MCF 10A (cell line): ENCODE results near the gene TCF7. TPM values are rescaled to one million over a fixed set of nuclear protein-coding genes. Genes with fewer than 3 reads are reported as not detected.

Experiments used
- BruUV-seq: library from RNA; stranded (reverse); fragments of 400-500 nt; replicated peaks from 2 replicates; lab custom pipeline; 2021; lab: Mats Ljungman, UMichigan
- CTCF ChIA-PET: fragments of 300-600 bp; sonication (Branson Sonifier 250); formaldehyde crosslinking; extraction: SDS; loops from one replicate; lab custom pipeline; 2021; ENCODE audit warnings: antibody characterized with exemption, inconsistent platforms; lab: Yijun Ruan, JAX
- POLR2A ChIA-PET: fragments of 300-600, 350-650 bp; sonication (Branson Sonifier 250); formaldehyde crosslinking; extraction: SDS; loops from one replicate; lab custom pipeline; 2020; ENCODE audit warnings: antibody characterized with exemption, inconsistent platforms; lab: Yijun Ruan, JAX
- DNase-seq: peaks from one replicate; pipeline ENCODE4 v3.0.0-alpha.2; 2018; ENCODE audit not compliant: unreplicated experiment
- H3K27ac Mint-ChIP-seq: one replicate; pipeline ENCODE4 v1.8.0; 2022; ENCODE audit warnings: mild to moderate bottlenecking, low read depth, mixed read lengths; ENCODE audit not compliant: unreplicated experiment
- H3K27me3 Mint-ChIP-seq: one replicate; pipeline ENCODE4 v1.8.0; 2022; ENCODE audit warnings: mixed read lengths; ENCODE audit not compliant: insufficient read depth, unreplicated experiment
- H3K36me3 Mint-ChIP-seq: one replicate; pipeline ENCODE4 v1.8.0; 2022; ENCODE audit warnings: mild to moderate bottlenecking, moderate library complexity, mixed read lengths; ENCODE audit not compliant: insufficient read depth, unreplicated experiment
- H3K4me1 Mint-ChIP-seq: one replicate; pipeline ENCODE4 v1.8.0; 2022; ENCODE audit warnings: mixed read lengths; ENCODE audit not compliant: insufficient read depth, unreplicated experiment
- H3K4me3 Mint-ChIP-seq: one replicate; pipeline ENCODE4 v1.8.0; 2022; ENCODE audit warnings: mild to moderate bottlenecking, moderate library complexity, mixed read lengths; ENCODE audit not compliant: unreplicated experiment
- H3K9me3 Mint-ChIP-seq: one replicate; pipeline ENCODE4 v1.8.0; 2022; ENCODE audit warnings: mixed read lengths; ENCODE audit not compliant: unreplicated experiment
- intact Hi-C: fragments of 100-400 bp; cut with micrococcal nuclease; formaldehyde crosslinking; loops from 2 replicates; pipeline ENCODE4 v1.14.1; 2022
- total RNA-seq: library from RNA; stranded (reverse); gene quantifications from 2 replicates; pipeline ENCODE4 v1.2.3, GENCODE V29; 2022
- TF ChIP-seq, protein P1 (sequence below): fragments of 200-600 bp; IDR thresholded peaks from one replicate; pipeline ENCODE4 v1.8.0; 2022; ENCODE audit warnings: antibody characterized with exemption, mild to moderate bottlenecking; ENCODE audit not compliant: unreplicated experiment

TCF7 gene
- total RNA-seq, 1 experiment from 2014 or later = 0.42 TPM

DNA sequence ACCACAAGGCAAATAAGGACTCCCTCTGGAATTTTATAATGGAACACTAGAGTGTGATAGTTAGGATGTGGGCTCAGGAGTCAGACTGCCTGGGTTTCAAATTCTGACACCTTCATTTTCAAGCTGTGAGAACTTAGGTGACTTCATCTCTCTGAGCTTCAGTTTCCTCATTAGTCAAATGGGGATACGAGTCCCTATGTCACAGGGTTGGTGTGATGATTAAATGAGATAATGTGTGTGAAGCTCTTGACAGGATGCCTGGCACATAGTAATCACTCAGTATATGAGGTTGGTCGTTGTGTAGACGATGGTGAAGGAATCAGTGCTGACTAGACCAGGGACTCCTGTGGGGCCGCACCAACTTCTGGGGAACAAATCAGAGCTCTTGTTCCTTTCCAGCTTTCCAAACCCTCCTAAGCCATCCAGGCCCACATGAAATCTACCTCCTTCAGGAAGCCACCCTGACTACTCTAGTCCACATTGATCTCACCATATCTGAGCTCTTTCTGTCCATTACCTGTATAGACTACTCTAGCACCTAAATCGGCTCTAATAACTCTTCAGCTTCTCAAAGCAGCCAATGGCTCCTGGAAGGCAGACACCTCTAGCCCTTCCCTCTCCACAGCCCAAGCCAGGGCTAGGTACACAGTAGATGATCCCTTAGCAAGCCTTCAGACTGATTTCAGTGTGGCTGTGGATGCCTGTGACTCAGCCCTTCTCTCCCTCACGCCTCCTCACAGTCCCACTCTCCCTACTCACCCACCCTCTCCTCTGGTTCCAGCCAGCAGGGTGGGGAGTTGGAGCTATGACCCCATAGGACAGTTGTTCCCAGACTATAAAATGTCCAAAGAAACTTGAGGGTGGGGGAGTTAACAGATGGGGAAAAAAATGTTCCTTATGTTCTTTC lies 2.5 kb upstream of the TCF7 start:
- intact Hi-C loops = no loop called here
- H3K4me3 Mint-ChIP-seq = no peak overlapping the region
- peaks cover 17% of the 10 kb centered on the region for H3K4me1 Mint-ChIP-seq
- H3K9me3 Mint-ChIP-seq = no peaks in the 10 kb centered on the region
- TF ChIP-seq, protein P1, sequence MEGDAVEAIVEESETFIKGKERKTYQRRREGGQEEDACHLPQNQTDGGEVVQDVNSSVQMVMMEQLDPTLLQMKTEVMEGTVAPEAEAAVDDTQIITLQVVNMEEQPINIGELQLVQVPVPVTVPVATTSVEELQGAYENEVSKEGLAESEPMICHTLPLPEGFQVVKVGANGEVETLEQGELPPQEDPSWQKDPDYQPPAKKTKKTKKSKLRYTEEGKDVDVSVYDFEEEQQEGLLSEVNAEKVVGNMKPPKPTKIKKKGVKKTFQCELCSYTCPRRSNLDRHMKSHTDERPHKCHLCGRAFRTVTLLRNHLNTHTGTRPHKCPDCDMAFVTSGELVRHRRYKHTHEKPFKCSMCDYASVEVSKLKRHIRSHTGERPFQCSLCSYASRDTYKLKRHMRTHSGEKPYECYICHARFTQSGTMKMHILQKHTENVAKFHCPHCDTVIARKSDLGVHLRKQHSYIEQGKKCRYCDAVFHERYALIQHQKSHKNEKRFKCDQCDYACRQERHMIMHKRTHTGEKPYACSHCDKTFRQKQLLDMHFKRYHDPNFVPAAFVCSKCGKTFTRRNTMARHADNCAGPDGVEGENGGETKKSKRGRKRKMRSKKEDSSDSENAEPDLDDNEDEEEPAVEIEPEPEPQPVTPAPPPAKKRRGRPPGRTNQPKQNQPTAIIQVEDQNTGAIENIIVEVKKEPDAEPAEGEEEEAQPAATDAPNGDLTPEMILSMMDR = no peak
- no peak overlapping the region for H3K27ac Mint-ChIP-seq
- H3K36me3 Mint-ChIP-seq = no peaks in the 10 kb centered on the region
- CTCF ChIA-PET = interaction anchor here (0.6 to 4.8 kb wide), 14 partner anchors 11 to 190 kb away, joined by 3 to 87 read pairs (median 4); no protein-coding TSS in a partner anchor
- H3K27me3 Mint-ChIP-seq = no peaks in the 10 kb centered on the region
- DNase-seq = no peak
- BruUV-seq = no TSS peak
- POLR2A ChIA-PET = interaction anchor here (0.5 to 2.5 kb wide), 11 partner anchors 10 to 528 kb away, joined by 3 to 8 read pairs (median 3); partner anchors contain the start of gene SKP1

DNA sequence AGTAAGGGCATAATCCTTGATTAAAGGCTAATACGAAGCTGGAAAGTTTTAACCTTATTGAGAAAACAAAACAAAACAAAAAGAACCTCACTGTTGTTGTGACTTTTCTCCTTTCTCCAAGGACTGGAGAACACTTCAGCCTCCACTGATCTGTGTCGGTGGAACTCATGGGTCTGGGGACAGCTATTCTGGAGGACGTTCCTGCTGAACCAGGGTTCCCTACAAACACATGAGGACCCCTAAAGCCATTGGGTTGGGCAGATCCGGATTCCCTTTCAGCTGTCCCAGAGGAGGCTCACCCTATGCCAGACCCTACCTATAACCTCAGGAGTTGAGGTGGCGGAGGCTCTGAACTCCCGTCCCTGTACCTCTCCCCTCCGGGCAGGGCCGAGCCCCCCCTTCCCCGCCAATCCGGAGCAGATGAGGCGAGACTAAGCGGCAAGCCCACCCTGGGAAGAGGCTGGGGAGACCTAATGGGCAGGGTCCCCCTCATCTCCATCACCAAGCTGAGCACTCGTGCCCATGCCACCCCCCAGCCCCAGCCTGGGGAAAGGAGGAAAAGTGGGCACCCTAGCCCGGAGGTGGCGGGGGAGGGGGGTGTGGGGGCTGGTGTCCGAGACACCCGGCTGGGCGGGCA lies 1.6 kb upstream of the TCF7 start:
- Mint-ChIP-seq H3K9me3 (no peaks in the 10 kb centered on the region), H3K4me1 (peaks cover 17% of the 10 kb centered on the region), H3K27me3 (no peaks in the 10 kb centered on the region), H3K36me3 (no peaks in the 10 kb centered on the region), H3K4me3 (peak overlapping the region; percentile 74), H3K27ac (no peak overlapping the region)
- intact Hi-C loops = no loop called here
- no peak for DNase-seq
- ChIA-PET POLR2A (interaction anchor here (0.6 to 1.8 kb wide), 4 partner anchors 20 to 176 kb away, joined by 3 to 5 read pairs (median 3); no protein-coding TSS in a partner anchor), CTCF (interaction anchor here (0.6 to 4.8 kb wide), 7 partner anchors 12 to 177 kb away, joined by 3 to 87 read pairs (median 4); no protein-coding TSS in a partner anchor)
- TF ChIP-seq, protein P1 = no peak
- no TSS peak for BruUV-seq

DNA sequence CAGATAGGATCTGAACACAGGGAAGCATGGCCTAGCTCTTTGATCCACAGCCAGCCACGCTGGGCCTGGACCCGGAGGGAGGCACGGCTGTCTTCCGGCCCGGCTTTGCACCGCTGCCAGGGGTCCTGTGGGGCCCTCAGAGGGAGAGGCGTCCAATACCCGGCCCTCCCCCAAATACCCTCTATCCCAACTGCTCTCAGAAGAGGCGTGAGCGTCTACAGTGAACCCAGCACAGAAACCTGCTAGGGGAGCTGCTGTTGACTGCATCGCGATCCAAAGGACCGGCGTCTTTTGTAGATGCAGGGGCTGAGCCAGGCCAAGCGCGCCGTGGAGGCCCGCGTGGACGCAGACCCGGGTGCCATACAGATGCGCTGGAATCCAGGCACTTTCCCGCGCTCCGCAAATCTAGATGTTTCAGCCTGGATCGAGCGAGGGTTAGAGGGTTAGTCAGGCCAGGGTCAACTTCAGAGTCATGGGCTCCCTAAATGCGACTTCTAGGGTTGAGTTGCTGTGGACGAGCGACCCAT lies 1.1 kb upstream of the TCF7 start:
- no peak for DNase-seq
- Mint-ChIP-seq H3K9me3 (no peaks in the 10 kb centered on the region), H3K36me3 (no peaks in the 10 kb centered on the region), H3K27me3 (no peaks in the 10 kb centered on the region), H3K27ac (no peak overlapping the region), H3K4me1 (peaks cover 17% of the 10 kb centered on the region), H3K4me3 (peak overlapping the region; percentile 74)
- no TSS peak for BruUV-seq
- TF ChIP-seq, protein P1 = no peak
- ChIA-PET CTCF (interaction anchor here (2.0 to 4.8 kb wide), 3 partner anchors 12 to 74 kb away, joined by 13 to 87 read pairs (median 45); no protein-coding TSS in a partner anchor), POLR2A (interaction anchor here (0.5 to 1.2 kb wide), 4 partner anchors 27 to 1061 kb away, joined by 3 to 4 read pairs (median 3); partner anchors contain the start of gene HSPA4)
- intact Hi-C loops = no loop called here
